ES-I3 (cell line): ENCODE measurements around the gene TRIM27.
"Not testable (repeated sequence)": the region's sequence is repeated elsewhere in the genome, so short reads cannot be mapped to it uniquely, and the experiment has no call there.

Experiments used
- H3K36me3 ChIP-seq: 2 replicates; pipeline ENCODE4 v1.6.1; 2013; ENCODE audit warnings: mild to moderate bottlenecking, low read length, control low read depth, moderate library complexity; ENCODE audit not compliant: insufficient read depth
- H3K4me1 ChIP-seq: 2 replicates; pipeline ENCODE4 v1.6.1; 2013; ENCODE audit warnings: mild to moderate bottlenecking, control low read depth, low read length; ENCODE audit not compliant: insufficient read depth
- H3K9ac ChIP-seq: 2 replicates; pipeline ENCODE4 v1.6.1; 2013; ENCODE audit warnings: low read depth, mild to moderate bottlenecking, low read length, moderate library complexity
- H3K9me3 ChIP-seq: 2 replicates; pipeline ENCODE4 v1.6.1; 2013; ENCODE audit warnings: mild to moderate bottlenecking, low read length, moderate library complexity; ENCODE audit not compliant: control insufficient read depth, insufficient read depth

TRIM27 gene

GRCh38 chr6:28929339-28929738, 5.6 kb upstream of the TRIM27 start:
- H3K36me3 ChIP-seq, H3K9me3 ChIP-seq, H3K9ac ChIP-seq, H3K4me1 ChIP-seq: not testable (repeated sequence)

- Histone ChIP-seq H3K36me3 (no peaks in the 10 kb centered on the region), H3K9ac (no peak overlapping the region), H3K4me1 (peaks cover 5% of the 10 kb centered on the region; the same call in 1 of the 2 replicates), H3K9me3 (no peaks in the 10 kb centered on the region)
These were observed 4.1 kb upstream of the TRIM27 start for GRCh38 chr6:28927846-28928245.

GRCh38 chr6:28922821-28923317, 916 bp downstream of the TRIM27 start:
- peaks cover 22% of the 10 kb centered on the region for H3K36me3 ChIP-seq

GRCh38 chr6:28922004-28922820, 1.6 kb downstream of the TRIM27 start:
- H3K4me1 ChIP-seq, result peaks cover 12% of the 10 kb centered on the region
- H3K9ac ChIP-seq, result peak overlapping the region; percentile 97
- peaks cover 22% of the 10 kb centered on the region for H3K36me3 ChIP-seq
- H3K9me3 ChIP-seq, result no peaks in the 10 kb centered on the region

More at GRCh38 chr6:28922821-28923317, 916 bp downstream of the TRIM27 start:
- H3K9ac ChIP-seq, result peak overlapping the region; percentile 97
- no peaks in the 10 kb centered on the region for H3K9me3 ChIP-seq
- H3K4me1 ChIP-seq, result peaks cover 12% of the 10 kb centered on the region

- peaks cover 22% of the 10 kb centered on the region for H3K36me3 ChIP-seq
These were observed 3.5 kb downstream of the TRIM27 start for GRCh38 chr6:28920281-28920680.

GRCh38 chr6:28914941-28915340, 8.8 kb downstream of the TRIM27 start:
- H3K36me3 ChIP-seq, result peaks cover 29% of the 10 kb centered on the region
- H3K4me1 ChIP-seq, result no peaks in the 10 kb centered on the region
- H3K9me3 ChIP-seq, result no peaks in the 10 kb centered on the region
- no peak overlapping the region for H3K9ac ChIP-seq

More at GRCh38 chr6:28920281-28920680, 3.5 kb downstream of the TRIM27 start:
- no peaks in the 10 kb centered on the region for H3K9me3 ChIP-seq
- H3K4me1 ChIP-seq, result peaks cover 12% of the 10 kb centered on the region
- H3K9ac ChIP-seq, result no peak overlapping the region

GRCh38 chr6:28910901-28911690, 12.7 kb downstream of the TRIM27 start:
- no peaks in the 10 kb centered on the region for H3K4me1 ChIP-seq
- no peak overlapping the region for H3K9ac ChIP-seq
- no peaks in the 10 kb centered on the region for H3K9me3 ChIP-seq
- H3K36me3 ChIP-seq, result peaks cover 51% of the 10 kb centered on the region

GRCh38 chr6:28907394-28907793, 16.4 kb downstream of the TRIM27 start:
- H3K36me3 ChIP-seq, result peaks cover 74% of the 10 kb centered on the region
- no peaks in the 10 kb centered on the region for H3K4me1 ChIP-seq
- H3K9me3 ChIP-seq, result no peaks in the 10 kb centered on the region
- no peak overlapping the region for H3K9ac ChIP-seq

- H3K9ac ChIP-seq, result no peak overlapping the region
These were observed 17.1 kb downstream of the TRIM27 start for GRCh38 chr6:28906669-28907068.

GRCh38 chr6:28903686-28904085, 20.1 kb downstream of the TRIM27 start:
- H3K9ac ChIP-seq, result no peak overlapping the region
- no peaks in the 10 kb centered on the region for H3K4me1 ChIP-seq
- peaks cover 54% of the 10 kb centered on the region for H3K36me3 ChIP-seq

More at GRCh38 chr6:28906669-28907068, 17.1 kb downstream of the TRIM27 start:
- Histone ChIP-seq H3K9me3 (no peaks in the 10 kb centered on the region), H3K36me3 (peaks cover 71% of the 10 kb centered on the region), H3K4me1 (no peaks in the 10 kb centered on the region)

GRCh38 chr6:28901831-28902230, 22.0 kb downstream of the TRIM27 start:
- Histone ChIP-seq H3K9me3 (no peaks in the 10 kb centered on the region), H3K9ac (no peak overlapping the region), H3K36me3 (peaks cover 37% of the 10 kb centered on the region), H3K4me1 (no peaks in the 10 kb centered on the region)

More at GRCh38 chr6:28903686-28904085, 20.1 kb downstream of the TRIM27 start:
- no peaks in the 10 kb centered on the region for H3K9me3 ChIP-seq

- no peaks in the 10 kb centered on the region for H3K4me1 ChIP-seq
- H3K36me3 ChIP-seq, result peaks cover 30% of the 10 kb centered on the region
- no peaks in the 10 kb centered on the region for H3K9me3 ChIP-seq
- H3K9ac ChIP-seq, result no peak overlapping the region
These were observed 23.1 kb downstream of the TRIM27 start for GRCh38 chr6:28900577-28901256.

- Histone ChIP-seq H3K36me3 (peaks cover 17% of the 10 kb centered on the region; the same call in 1 of the 2 replicates), H3K9me3 (no peaks in the 10 kb centered on the region), H3K4me1 (0 out of 2 replicates have a peak, but pooled peaks cover 5% of the 10 kb centered on the region), H3K9ac (peak overlapping the region; percentile 52; the same call in 1 of the 2 replicates)
These were observed 25.1 kb downstream of the TRIM27 start for GRCh38 chr6:28898710-28898965.

GRCh38 chr6:28897369-28897745, 26.4 kb downstream of the TRIM27 start:
- Histone ChIP-seq H3K9me3 (no peaks in the 10 kb centered on the region), H3K36me3 (peaks cover 8% of the 10 kb centered on the region; the same call in 1 of the 2 replicates), H3K4me1 (0 out of 2 replicates have a peak, but pooled peaks cover 6% of the 10 kb centered on the region), H3K9ac (peak overlapping the region; percentile 81)
